Tongue (tissue), 2 donors: ENCODE results near the gene LRRC4C. TPM values are rescaled to one million over a fixed set of nuclear protein-coding genes. Genes with fewer than 3 reads are reported as not detected.

ENCODE experiments used
- DNase-seq: peaks from one replicate; pipeline ENCODE4 v3.0.0-alpha.2; 2015
- total RNA-seq: library from RNA; depleted of rRNA; stranded (reverse); fragments of >200 nt; gene quantifications from one replicate; pipeline ENCODE4 v1.2.3, GENCODE V29; 2014

LRRC4C gene
- 4.7 TPM for total RNA-seq

DNA sequence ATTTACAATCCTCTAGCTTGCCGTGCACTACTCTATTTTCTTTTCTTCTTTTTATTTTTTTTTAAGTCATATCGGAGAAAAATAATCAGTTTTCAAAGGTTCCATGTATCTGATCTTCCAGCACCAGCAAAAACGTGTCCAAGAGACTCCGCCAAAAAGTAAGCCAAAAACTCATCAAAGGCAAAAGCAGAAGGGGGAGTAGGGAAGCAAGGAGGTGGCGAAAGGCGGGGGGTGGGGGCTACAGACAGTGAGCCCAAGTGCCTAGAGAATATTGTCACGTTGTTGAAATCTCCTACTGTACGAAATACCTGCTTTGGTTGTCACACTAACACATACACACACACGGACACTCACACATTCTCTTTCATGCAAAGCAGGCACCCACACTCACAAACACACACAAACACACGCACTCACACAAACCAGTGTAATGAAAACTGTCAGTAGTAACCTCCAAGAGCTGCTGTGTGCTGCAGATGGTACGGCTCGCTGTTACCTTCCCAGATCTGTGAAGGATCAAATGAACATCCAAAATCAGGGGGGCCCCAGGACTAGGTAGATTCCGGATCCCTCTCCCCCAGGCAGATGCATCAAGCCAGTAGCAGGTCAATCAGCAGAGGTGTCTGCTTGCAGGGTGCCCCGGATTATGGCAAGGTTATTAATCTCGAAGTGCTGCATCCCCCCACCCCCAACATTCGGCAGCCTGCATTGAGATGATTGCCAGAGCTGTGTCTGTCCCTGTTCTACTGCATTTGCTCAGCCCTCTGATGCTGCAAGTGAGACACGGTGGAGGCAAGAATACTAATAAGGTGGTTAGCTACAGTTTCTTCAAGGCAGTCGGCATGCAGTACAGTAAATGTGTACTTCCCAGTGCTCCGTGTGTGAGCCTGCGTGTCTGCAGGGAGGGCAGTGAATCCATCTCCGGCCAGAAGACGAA, at the start of gene LRRC4C:
Gene LRRC4C, minus strand, starts transcription at position 188 of the 937 bp plus-strand sequence.
- DNase-seq: peak; percentile 9

DNA sequence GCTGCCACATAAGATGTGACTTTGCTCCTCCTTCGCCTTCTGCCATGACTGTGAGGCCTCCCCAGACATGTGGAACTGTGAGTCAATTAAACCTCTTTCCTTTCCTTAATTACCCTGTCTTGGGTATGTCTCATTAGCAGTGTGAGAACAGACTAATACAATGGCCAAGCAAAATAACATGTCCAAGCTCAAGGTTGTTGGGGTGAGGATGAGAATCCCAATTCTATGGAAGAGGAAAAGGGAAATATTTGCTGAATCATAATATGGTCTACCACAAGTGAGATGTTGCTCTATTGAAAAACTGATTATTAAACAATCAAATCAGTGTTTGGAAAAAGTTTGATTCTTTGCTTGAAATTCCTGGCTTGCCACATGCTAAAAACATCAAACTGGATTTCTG, 48.7 kb upstream of the LRRC4C start:
- no peak for DNase-seq

- DNase-seq: no peak
Observed at GRCh38 chr11:41499429-41499828, 40.0 kb upstream of the LRRC4C start.

DNA sequence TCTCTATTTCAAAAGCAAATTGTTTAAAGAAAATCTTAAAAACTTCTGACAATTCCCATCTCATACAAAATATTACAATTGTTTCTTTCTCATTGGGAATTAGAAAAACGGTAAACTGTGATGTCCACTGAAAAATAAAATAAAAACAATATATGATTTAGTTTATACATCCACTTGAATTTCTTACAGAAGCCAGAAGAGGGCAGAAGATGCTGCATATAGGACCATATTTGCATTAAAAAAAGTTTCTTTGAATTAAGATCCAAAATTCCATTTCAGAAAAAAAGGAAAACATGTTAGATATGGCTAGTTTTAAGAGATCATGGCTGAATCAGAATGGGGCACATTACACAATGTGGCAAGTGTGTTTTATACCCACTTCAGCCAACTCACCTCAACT, 39.3 kb upstream of the LRRC4C start:
- DNase-seq: peak; percentile 14

DNA sequence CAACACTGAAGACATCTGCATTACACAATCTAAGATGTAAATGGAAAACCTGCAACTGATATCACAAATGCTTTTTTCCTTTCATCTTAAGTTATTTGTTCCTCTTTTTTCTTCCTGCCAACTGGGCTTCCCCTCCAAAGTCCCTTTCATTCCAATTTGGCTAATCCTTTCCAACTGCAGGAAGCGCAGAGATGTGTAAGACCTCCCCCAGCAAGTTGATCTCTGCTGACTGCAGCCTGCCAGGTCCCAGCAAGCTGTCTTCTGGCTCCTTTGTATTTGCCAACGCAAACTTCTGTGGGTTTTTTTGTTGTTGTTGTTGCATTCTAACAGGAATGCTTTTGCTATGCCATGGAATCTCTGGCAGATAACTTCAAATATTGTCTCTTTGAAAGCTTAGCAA, 38.5 kb upstream of the LRRC4C start:
- DNase-seq: peak; percentile 9

DNA sequence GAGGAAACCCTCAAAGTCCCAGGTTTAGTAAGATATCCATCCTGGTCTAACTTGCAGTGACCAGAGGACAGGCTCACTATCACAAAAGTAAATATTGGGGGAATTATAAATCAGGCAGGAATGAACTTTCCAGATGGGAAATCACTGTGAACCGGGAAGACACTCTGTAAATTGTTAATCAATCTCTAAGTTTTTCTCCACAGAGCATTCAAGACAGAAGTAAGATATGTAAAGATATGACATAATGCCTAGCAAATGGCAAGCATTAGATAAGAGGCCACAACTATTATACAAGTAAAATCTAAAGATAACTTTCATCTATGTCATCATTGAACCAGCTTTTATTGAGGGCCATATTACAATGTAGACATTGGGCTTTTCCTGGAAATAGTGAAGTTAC, 35.3 kb upstream of the LRRC4C start:
- DNase-seq: no peak

DNA sequence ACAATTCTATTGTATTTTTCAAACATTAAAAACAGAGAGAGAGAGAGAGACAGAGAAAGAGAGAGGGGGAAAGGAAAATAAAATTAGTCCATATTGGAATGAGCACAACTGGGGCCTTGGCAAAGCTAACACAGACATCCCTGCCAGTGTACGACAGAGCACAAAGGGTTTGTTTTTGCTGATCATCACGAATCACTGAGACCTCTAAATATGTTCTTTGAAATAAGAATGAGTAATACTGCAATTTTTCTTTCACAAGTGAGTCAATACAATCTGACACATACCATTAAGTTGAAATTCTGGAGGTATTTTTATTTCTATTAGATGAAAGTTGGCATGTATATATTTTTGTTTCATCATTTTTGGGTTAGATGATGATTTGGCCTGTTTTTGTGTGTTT, 27.0 kb upstream of the LRRC4C start:
- no peak for DNase-seq

GRCh38 chr11:41483956-41484355, 24.5 kb upstream of the LRRC4C start:
- DNase-seq: no peak

DNA sequence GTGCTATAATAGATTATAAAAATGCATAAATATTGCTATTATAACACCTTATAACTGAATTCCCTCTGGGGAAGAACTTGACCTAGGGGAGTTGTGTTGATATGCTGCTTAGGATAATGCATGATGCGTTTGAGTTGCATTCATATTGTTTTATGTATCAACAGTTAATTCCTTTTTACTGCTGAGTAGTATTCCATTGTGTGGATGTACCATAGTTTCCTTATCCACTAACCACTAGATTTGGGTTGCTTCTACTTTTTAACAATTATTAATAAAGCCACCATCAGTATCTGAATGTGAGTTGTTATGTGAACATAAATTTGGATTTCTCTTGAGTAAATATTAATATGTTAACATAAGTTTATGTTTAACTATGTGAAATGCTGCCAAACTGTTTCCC, 19.7 kb upstream of the LRRC4C start:
- no peak for DNase-seq

- DNase-seq: peak; percentile 26
Observed at GRCh38 chr11:41461057-41461681, 1.7 kb upstream of the LRRC4C start.

- no peak for DNase-seq
Observed at GRCh38 chr11:41458641-41459040, 811 bp downstream of the LRRC4C start.

GRCh38 chr11:41458154-41458553, 1.3 kb downstream of the LRRC4C start:
- DNase-seq: no peak

- DNase-seq: no peak
Observed at GRCh38 chr11:41457216-41458014, 2.0 kb downstream of the LRRC4C start.

DNA sequence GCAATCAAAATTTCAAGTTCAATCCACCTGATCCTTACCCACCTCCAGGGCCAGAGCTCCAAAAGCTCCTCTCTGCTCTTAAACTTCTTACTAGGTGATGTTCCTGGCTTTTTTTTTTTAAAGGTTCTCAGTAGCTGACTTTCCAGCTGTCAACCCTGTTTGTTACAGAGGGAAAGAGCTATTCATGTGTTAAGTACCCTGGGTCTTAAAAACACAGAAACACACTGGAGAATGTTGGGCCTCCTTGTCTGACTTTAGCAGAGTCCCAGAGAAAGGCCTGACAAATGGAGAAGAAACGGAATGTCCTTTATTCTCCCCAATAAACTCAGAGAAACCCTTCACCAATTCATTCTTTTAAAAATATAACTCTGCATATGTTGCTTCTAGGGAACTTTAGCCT, 3.2 kb downstream of the LRRC4C start:
- no peak for DNase-seq

GRCh38 chr11:41451011-41451410, 8.4 kb downstream of the LRRC4C start:
- DNase-seq: no peak

DNA sequence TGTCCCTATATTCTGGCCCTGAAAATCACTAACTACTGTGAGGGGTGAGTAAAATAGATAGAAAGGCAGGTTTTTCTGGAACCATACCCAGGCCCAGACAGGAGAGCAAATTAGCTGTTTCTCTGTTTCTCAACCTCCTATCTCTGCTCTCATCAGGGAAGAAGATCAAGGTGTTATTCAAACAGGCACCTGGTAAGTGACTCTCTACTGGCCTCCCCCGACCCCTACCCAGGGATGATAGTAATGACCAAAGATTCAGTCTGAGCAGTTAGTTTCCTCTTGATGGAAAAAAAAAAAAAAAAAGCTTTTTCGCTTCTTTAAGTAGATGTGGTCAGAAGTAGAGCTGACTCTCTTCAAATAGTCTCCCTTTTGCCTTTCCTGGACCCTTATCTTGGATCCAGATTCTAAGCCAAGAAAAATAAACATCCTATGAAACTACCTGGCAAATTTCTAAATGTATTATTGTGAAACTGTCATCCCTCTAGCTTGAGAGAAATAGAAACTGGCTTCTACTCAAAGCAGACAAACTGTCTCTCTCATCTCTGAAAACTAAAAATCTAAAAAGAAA, 9.9 kb downstream of the LRRC4C start:
- DNase-seq: no peak

DNA sequence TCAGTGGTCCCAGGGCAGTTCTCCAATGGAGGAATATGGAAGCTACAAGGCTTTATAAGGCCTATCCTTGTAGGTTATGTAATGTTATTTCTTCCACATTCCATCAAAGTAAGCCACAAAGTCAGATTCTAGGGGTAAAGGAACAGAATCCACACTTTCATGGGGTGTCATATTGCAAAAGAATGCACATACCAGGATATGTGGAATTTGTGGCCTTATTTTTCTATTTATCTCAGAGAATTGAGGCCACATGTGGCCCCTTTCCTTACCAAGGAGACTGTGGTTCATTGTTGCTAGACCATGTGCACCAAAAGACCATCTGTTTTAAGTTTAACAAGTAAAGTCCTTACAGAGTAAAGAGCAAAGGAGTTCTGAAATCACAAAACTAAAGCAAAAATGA, 12.9 kb downstream of the LRRC4C start:
- no peak for DNase-seq

DNA sequence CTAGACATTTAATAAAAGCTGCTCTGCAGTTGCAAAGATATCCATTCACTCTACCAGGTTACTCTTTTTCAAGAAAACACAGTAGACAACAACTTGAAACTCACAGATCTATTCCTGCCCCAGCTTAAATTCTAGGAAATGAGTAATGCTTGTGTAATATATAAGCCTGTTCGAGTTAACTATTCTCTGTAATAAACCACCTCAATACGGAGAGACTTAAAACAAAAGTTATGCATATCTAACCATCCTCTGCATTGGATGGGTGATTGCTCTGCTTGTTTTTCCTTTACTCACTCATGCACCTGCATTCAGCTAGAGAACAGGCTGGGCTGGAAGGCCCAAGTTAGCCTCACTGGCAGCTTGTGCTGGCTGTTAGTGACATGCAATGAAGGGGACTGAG, 13.3 kb downstream of the LRRC4C start:
- DNase-seq: no peak

DNA sequence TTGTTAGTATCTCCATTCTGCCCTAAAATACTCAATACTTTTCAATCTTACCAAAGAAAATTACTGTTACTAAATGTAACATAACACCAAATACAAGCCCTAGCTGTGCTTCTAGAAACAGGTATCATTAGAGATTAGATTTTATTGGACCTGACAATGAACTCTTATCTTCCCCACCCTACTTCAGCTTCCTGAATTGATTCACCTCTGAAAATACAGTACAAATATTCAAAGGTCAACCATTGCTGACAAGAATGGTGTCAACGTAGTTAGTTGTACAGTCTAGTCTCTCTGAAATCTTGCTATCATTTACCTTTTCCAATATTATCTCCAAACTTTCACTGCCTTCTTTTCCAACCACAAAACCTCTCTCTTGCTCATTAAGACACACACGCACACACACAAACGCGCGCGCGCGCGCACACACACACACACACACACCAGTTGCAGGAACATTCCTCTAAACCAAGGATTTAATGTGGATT, 22.4 kb downstream of the LRRC4C start:
- no peak for DNase-seq

- DNase-seq: no peak
Observed at GRCh38 chr11:41435531-41435930, 23.9 kb downstream of the LRRC4C start.

- peak; percentile 2 for DNase-seq
Observed at GRCh38 chr11:41431784-41432183, 27.7 kb downstream of the LRRC4C start.

DNA sequence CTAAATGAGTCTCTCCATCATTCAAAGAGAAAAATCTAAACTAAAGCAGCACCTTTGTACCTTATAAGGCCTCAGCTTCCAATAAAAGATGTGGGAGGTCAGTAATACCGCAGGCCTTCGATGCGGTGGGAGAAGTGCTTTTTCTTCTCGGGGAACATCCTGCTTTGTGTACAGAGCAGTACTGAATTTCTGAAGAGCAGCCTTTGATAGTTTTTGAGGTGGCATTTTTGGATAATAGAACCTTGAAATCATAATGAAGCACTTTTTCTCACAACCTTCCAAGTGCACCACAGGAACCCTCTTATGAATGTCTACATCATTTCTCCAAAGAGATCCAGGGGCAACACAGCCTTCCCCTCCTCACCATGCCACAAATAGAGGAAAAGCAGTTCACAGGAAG, 39.6 kb downstream of the LRRC4C start:
- DNase-seq: no peak
